ENCODE measurements around the gene SEC16A. TPM values are rescaled to one million over a fixed set of nuclear protein-coding genes. Genes with fewer than 3 reads are reported as not detected.

SEC16A gene
- total RNA-seq, 1 donor from 2014 or later, result 78.8 TPM

- ChIA-PET POLR2A (interaction anchor here (0.6 to 1.2 kb wide), 3 partner anchors 17 to 288 kb away, joined by 3 read pairs; no protein-coding TSS in a partner anchor), CTCF (no interaction called here)
- Mint-ChIP-seq H3K27me3 (no peaks in the 10 kb centered on the region), H3K36me3 (ENCODE audit: low read depth) (peaks cover 55% of the 10 kb centered on the region), H3K27ac (no peak overlapping the region), H3K4me1 (peaks cover 22% of the 10 kb centered on the region), H3K9me3 (no peaks in the 10 kb centered on the region), H3K4me3 (no peak overlapping the region)
- intact Hi-C loops (cut with micrococcal nuclease), result no loop called here
- ATAC-seq (ENCODE audit: low read depth) (no peak), DNase-seq (no peak)
- TF ChIP-seq CTCF (IDR thresholded peaks at IDR 0.05), result no peak
These were observed 41.6 kb downstream of the SEC16A start for GRCh38 chr9:136441191-136441680.

GRCh38 chr9:136439481-136440408, 43.1 kb downstream of the SEC16A start, which contains the start of gene INPP5E:
Gene INPP5E (minus strand): TSS chr9:136439845. CDS start chr9:136439419, 426 bp downstream.
- intact Hi-C loops (cut with micrococcal nuclease), result loop anchor here (1.0 to 2.0 kb wide), 4 partner anchors 29 to 77 kb away; partner anchors contain the start of genes DNLZ, ENTR1, PMPCA and SEC16A
- CTCF ChIA-PET, result interaction anchor here (1.3 kb wide), 1 partner anchor 100 kb away, joined by 3 read pairs; no protein-coding TSS in a partner anchor
- Mint-ChIP-seq H3K4me3 (peak within 1 kb of the TSS; percentile 84), H3K27me3 (no peaks in the 10 kb centered on the region), H3K27ac (peak within 1 kb of the TSS; percentile 53), H3K9me3 (no peaks in the 10 kb centered on the region), H3K36me3 (ENCODE audit: low read depth) (peaks cover 50% of the 10 kb centered on the region), H3K4me1 (peaks cover 26% of the 10 kb centered on the region)
- peak; percentile 99 for DNase-seq
- POLR2A ChIA-PET, result interaction anchor here (1.2 to 1.6 kb wide), 3 partner anchors 25 to 36 kb away, joined by 3 to 8 read pairs (median 4); no protein-coding TSS in a partner anchor
- TF ChIP-seq CTCF (IDR thresholded peaks at IDR 0.05), result no peak
- ATAC-seq (ENCODE audit: low read depth), result peak; percentile 82

- intact Hi-C loops (cut with micrococcal nuclease), result loop anchor here (1.0 to 2.0 kb wide), 4 partner anchors 28 to 76 kb away; partner anchors contain the start of genes DNLZ, ENTR1, PMPCA and SEC16A
- no peaks in the 10 kb centered on the region for H3K9me3 Mint-ChIP-seq
- POLR2A ChIA-PET, result interaction anchor here (0.7 to 1.6 kb wide), 3 partner anchors 29 to 76 kb away, joined by 4 to 8 read pairs (median 5); no protein-coding TSS in a partner anchor
- H3K27me3 Mint-ChIP-seq, result no peaks in the 10 kb centered on the region
- H3K4me1 Mint-ChIP-seq, result peaks cover 26% of the 10 kb centered on the region
- peak overlapping the region; percentile 84 for H3K4me3 Mint-ChIP-seq
- CTCF ChIA-PET, result interaction anchor here (0.9 to 1.3 kb wide), 2 partner anchors 38 to 99 kb away, joined by 3 read pairs; no protein-coding TSS in a partner anchor
- DNase-seq, result peak; percentile 69
- H3K36me3 Mint-ChIP-seq (ENCODE audit: low read depth), result peaks cover 42% of the 10 kb centered on the region
- H3K27ac Mint-ChIP-seq, result no peak overlapping the region
- ATAC-seq (ENCODE audit: low read depth), result peak; percentile 77
- no peak for TF ChIP-seq CTCF (IDR thresholded peaks at IDR 0.05)
These were observed 44.0 kb downstream of the SEC16A start for GRCh38 chr9:136438548-136439480.

- H3K27me3 Mint-ChIP-seq, result no peaks in the 10 kb centered on the region
- intact Hi-C loops (cut with micrococcal nuclease), result loop anchor here (2.0 kb wide), 2 partner anchors 27 to 75 kb away; partner anchors contain the start of genes DNLZ, ENTR1 and PMPCA
- peaks cover 26% of the 10 kb centered on the region for H3K4me1 Mint-ChIP-seq
- H3K4me3 Mint-ChIP-seq, result peak overlapping the region; percentile 84
- no peak overlapping the region for H3K27ac Mint-ChIP-seq
- no peaks in the 10 kb centered on the region for H3K9me3 Mint-ChIP-seq
- TF ChIP-seq CTCF (IDR thresholded peaks at IDR 0.05), result no peak
- peaks cover 37% of the 10 kb centered on the region for H3K36me3 Mint-ChIP-seq (ENCODE audit: low read depth)
- DNase-seq (no peak), ATAC-seq (ENCODE audit: low read depth) (no peak)
- POLR2A ChIA-PET, result interaction anchor here (0.7 to 1.6 kb wide), 3 partner anchors 29 to 75 kb away, joined by 4 to 8 read pairs (median 5); no protein-coding TSS in a partner anchor
- CTCF ChIA-PET, result interaction anchor here (0.9 to 1.3 kb wide), 2 partner anchors 37 to 99 kb away, joined by 3 read pairs; no protein-coding TSS in a partner anchor
These were observed 44.8 kb downstream of the SEC16A start for GRCh38 chr9:136437839-136438547.

Measured in activated B cell treated with CpG ODN at 0.5 μM for 24 hours (primary cell).